H1 (cell line): ENCODE measurements around the gene EVPLL. TPM values are rescaled to one million over a fixed set of nuclear protein-coding genes. Genes with fewer than 3 reads are reported as not detected.
A peak's percentile ranks its signal among the peaks of the same experiment; 100 is the strongest.

ENCODE experiments used
- CTCF ChIA-PET: fragments of 300-600 bp; sonication (Branson Sonifier 250); formaldehyde crosslinking; loops from one replicate; lab custom pipeline; 2021; ENCODE audit not compliant: partially characterized antibody; lab: Charles Lee
- POLR2A ChIA-PET: fragments of 300-600 bp; sonication (Branson Sonifier 250); formaldehyde crosslinking; loops from one replicate; lab custom pipeline; 2021; ENCODE audit warnings: inconsistent platforms; ENCODE audit not compliant: partially characterized antibody; lab: Charles Lee
- DNase-seq, 2 experiments: peaks; one replicate each; pipeline versions ENCODE4 v3.0.0 to v3.0.0-alpha.2; 2010 to 2022; ENCODE audit warnings: low spot score in 2 of 2, low read depth in 1 of 2, mixed read lengths in 1 of 2
- FAIRE-seq: peaks from 2 replicates; lab custom pipeline; 2011; peaks lifted over from hg19 to GRCh38; lab: Jason Lieb, UNC
- H2AFZ ChIP-seq: 2 replicates; pipeline ENCODE4 v1.8.1; 2012; ENCODE audit warnings: low read length, inconsistent platforms
- H2AK5ac ChIP-seq: 2 replicates; pipeline ENCODE4 v1.6.1; 2013; ENCODE audit warnings: low read depth, low read length
- H2BK120ac ChIP-seq: replicated peaks from 2 replicates; pipeline ENCODE3; 2013; ENCODE audit warnings: low read depth, low read length, inconsistent platforms
- H2BK12ac ChIP-seq: 2 replicates; pipeline ENCODE4 v1.6.1; 2013; ENCODE audit warnings: low read depth, low read length
- H2BK15ac ChIP-seq: 2 replicates; pipeline ENCODE4 v1.6.1; 2013; ENCODE audit warnings: low read length
- H2BK20ac ChIP-seq: 2 replicates; pipeline ENCODE4 v1.6.1; 2013; ENCODE audit warnings: low read length
- H2BK5ac ChIP-seq: 2 replicates; pipeline ENCODE4 v1.6.1; 2013; ENCODE audit warnings: low read depth, low read length
- H3K14ac ChIP-seq: 2 replicates; pipeline ENCODE4 v1.6.1; 2013; ENCODE audit warnings: inconsistent platforms; ENCODE audit not compliant: insufficient read length
- H3K18ac ChIP-seq: 2 replicates; pipeline ENCODE4 v1.6.1; 2013; ENCODE audit warnings: low read length; ENCODE audit errors: extremely low read depth
- H3K23ac ChIP-seq: 2 replicates; pipeline ENCODE4 v1.6.1; 2013; ENCODE audit warnings: inconsistent platforms; ENCODE audit not compliant: insufficient read length
- H3K23me2 ChIP-seq: 2 replicates; pipeline ENCODE4 v1.6.1; 2013; ENCODE audit warnings: low read depth, low read length
- H3K27ac ChIP-seq: 2 replicates; pipeline ENCODE4 v1.6.1; 2011; ENCODE audit warnings: low read depth, low read length, inconsistent platforms
- H3K27me3 ChIP-seq, 4 experiments: replicated peaks in 1 of 4; 1 replicate in 1 of 4; 2 replicates in 3 of 4; pipeline versions ENCODE4 v1.6.1 to v1.8.1; 2011 to 2013; ENCODE audit warnings: low read length in 3 of 4, mild to moderate bottlenecking in 3 of 4, inconsistent platforms in 2 of 4, mixed read lengths in 2 of 4, moderate library complexity in 1 of 4; ENCODE audit not compliant: control insufficient read depth in 3 of 4, insufficient read depth in 3 of 4; ENCODE audit errors: extremely low read depth in 1 of 4
- H3K36me3 ChIP-seq, 4 experiments: 2 replicates each; pipeline versions ENCODE4 v1.6.1 to v1.8.1; 2011 to 2013; ENCODE audit warnings: mild to moderate bottlenecking in 4 of 4, low read length in 3 of 4, moderate library complexity in 2 of 4, control low read depth in 1 of 4, inconsistent platforms in 1 of 4; ENCODE audit not compliant: insufficient read depth in 4 of 4, control insufficient read depth in 2 of 4
- H3K4ac ChIP-seq: replicated peaks from 2 replicates; pipeline ENCODE3; 2013; ENCODE audit warnings: low read length, low read depth, mixed read lengths, inconsistent platforms; ENCODE audit not compliant: insufficient read length
- H3K4me1 ChIP-seq, 4 experiments: replicated peaks in 1 of 4; 1 replicate in 1 of 4; 2 replicates in 3 of 4; pipeline versions ENCODE4 v1.6.1 to v1.8.1; 2011 to 2013; ENCODE audit warnings: low read length in 3 of 4, inconsistent platforms in 2 of 4, mixed read lengths in 1 of 4; ENCODE audit not compliant: insufficient read depth in 4 of 4, control insufficient read depth in 3 of 4
- H3K4me2 ChIP-seq, 2 experiments: 2 replicates each; pipeline versions ENCODE4 v1.6.1 to v1.8.1; 2011 to 2013; ENCODE audit warnings: low read depth in 2 of 2, low read length in 2 of 2, control low read depth in 1 of 2, inconsistent platforms in 1 of 2, mild to moderate bottlenecking in 1 of 2; ENCODE audit not compliant: insufficient read depth in 1 of 2
- H3K4me3 ChIP-seq, 4 experiments: fragments of 200-600, 300-600 bp in 1 of 4; sonication (generic), shearing (Covaris generic), sonication (Bioruptor Twin) in 1 of 4; 2 replicates each; pipeline versions ENCODE4 v1.5.1 to v1.8.1; 2011 to 2016; ENCODE audit warnings: low read length in 4 of 4, low read depth in 3 of 4, control low read depth in 2 of 4, inconsistent platforms in 2 of 4, mild to moderate bottlenecking in 2 of 4, mixed read lengths in 1 of 4, moderate library complexity in 1 of 4; ENCODE audit not compliant: insufficient read depth in 2 of 4; ENCODE audit errors: extremely low read depth in 1 of 4
- H3K56ac ChIP-seq: replicated peaks from 2 replicates; pipeline ENCODE3; 2013; ENCODE audit warnings: low read depth, mild to moderate bottlenecking, mixed read lengths, low read length, inconsistent platforms; ENCODE audit not compliant: insufficient read length
- H3K79me1 ChIP-seq: 2 replicates; pipeline ENCODE4 v1.6.1; 2013; ENCODE audit warnings: low read depth, low read length, control low read depth
- H3K79me2 ChIP-seq, 2 experiments: 2 replicates each; pipeline versions ENCODE4 v1.6.1 to v1.8.1; 2012 to 2013; ENCODE audit warnings: low read length in 2 of 2, mild to moderate bottlenecking in 2 of 2, inconsistent platforms in 1 of 2; ENCODE audit not compliant: insufficient read depth in 2 of 2, control insufficient read depth in 1 of 2
- H3K9ac ChIP-seq, 4 experiments: replicated peaks in 1 of 4; 1 replicate in 1 of 4; 2 replicates in 3 of 4; pipeline versions ENCODE4 v1.6.1 to v1.8.1; 2011 to 2013; ENCODE audit warnings: low read depth in 3 of 4, low read length in 3 of 4, control low read depth in 2 of 4, mild to moderate bottlenecking in 2 of 4, moderate library complexity in 2 of 4, inconsistent platforms in 1 of 4; ENCODE audit errors: extremely low read depth in 1 of 4
- H3K9me3 ChIP-seq, 2 experiments: 2 replicates each; pipeline versions ENCODE4 v1.6.1 to v1.8.1; 2012 to 2013; ENCODE audit warnings: mild to moderate bottlenecking in 2 of 2, moderate library complexity in 2 of 2, control low read depth in 1 of 2, inconsistent platforms in 1 of 2, low read depth in 1 of 2, low read length in 1 of 2, mixed read lengths in 1 of 2; ENCODE audit not compliant: insufficient read depth in 2 of 2
- H4K20me1 ChIP-seq, 2 experiments: replicated peaks in 1 of 2; 2 replicates each; pipeline versions ENCODE3 to v1.8.1; 2011 to 2013; ENCODE audit warnings: inconsistent platforms in 2 of 2, low read length in 2 of 2, mild to moderate bottlenecking in 1 of 2; ENCODE audit not compliant: insufficient read depth in 2 of 2, control insufficient read depth in 1 of 2
- H4K5ac ChIP-seq: 2 replicates; pipeline ENCODE4 v1.6.1; 2013; ENCODE audit warnings: low read length, low read depth, mixed read lengths, inconsistent platforms; ENCODE audit not compliant: insufficient read length
- H4K8ac ChIP-seq: 2 replicates; pipeline ENCODE4 v1.8.0; 2013; ENCODE audit warnings: mild to moderate bottlenecking, moderate library complexity, low read length, inconsistent platforms; ENCODE audit not compliant: insufficient read depth; ENCODE audit errors: extremely low read depth
- H4K91ac ChIP-seq: replicated peaks from 2 replicates; pipeline ENCODE3; 2013; ENCODE audit warnings: low read length, mixed read lengths, inconsistent platforms; ENCODE audit not compliant: insufficient read length
- CHD1 ChIP-seq: IDR thresholded peaks from 2 replicates; pipeline ENCODE4 v1.6.1; 2012; ENCODE audit warnings: low read depth, low read length, improper control_type of control experiment
- GABPA ChIP-seq: IDR thresholded peaks from 2 replicates; pipeline ENCODE4 v1.6.1; 2011; ENCODE audit warnings: mild to moderate bottlenecking, low read length, moderate library complexity, borderline replicate concordance; ENCODE audit not compliant: insufficient read depth
- GTF2F1 ChIP-seq: IDR thresholded peaks from 2 replicates; pipeline ENCODE4 v1.6.1; 2012; ENCODE audit warnings: low read depth, low read length, improper control_type of control experiment, borderline replicate concordance
- JUND ChIP-seq: IDR thresholded peaks from 2 replicates; pipeline ENCODE4 v1.6.1; 2011; ENCODE audit warnings: mild to moderate bottlenecking, improper control_type of control experiment, low read length
- KDM4A ChIP-seq: IDR thresholded peaks from one replicate; pipeline ENCODE4 v1.7.1; 2012; ENCODE audit warnings: low read depth, mild to moderate bottlenecking, moderate library complexity, low read length, inconsistent platforms; ENCODE audit not compliant: severe bottlenecking
- POLR2AphosphoS5 ChIP-seq: IDR thresholded peaks from 2 replicates; pipeline ENCODE4 v1.6.1; 2011; ENCODE audit warnings: low read depth, low read length
- RBBP5 ChIP-seq: IDR thresholded peaks from 2 replicates; pipeline ENCODE4 v1.7.1; 2012; ENCODE audit warnings: low read depth, mild to moderate bottlenecking, inconsistent platforms, low read length, moderate library complexity, borderline replicate concordance
- SP1 ChIP-seq: IDR thresholded peaks from 2 replicates; pipeline ENCODE4 v1.6.1; 2011; ENCODE audit warnings: low read depth, low read length
- ZNF274 ChIP-seq: IDR thresholded peaks from 2 replicates; pipeline ENCODE4 v1.7.0; 2012; ENCODE audit warnings: low read length, borderline replicate concordance; ENCODE audit errors: extremely low read depth
- WGBS, 2 experiments: shearing (Covaris generic) in 1 of 2; methylation state at CpG; one replicate each; pipeline versions ENCODE4 v1.1.6 to v1.1.7; 2013 to 2015; ENCODE audit warnings: low lambda C conversion rate in 2 of 2, mixed read lengths in 2 of 2, inconsistent platforms in 1 of 2, low coverage in 1 of 2, missing lambda C conversion rate in 1 of 2; ENCODE audit not compliant: insufficient replicate concordance in 2 of 2, insufficient coverage in 1 of 2, insufficient read length in 1 of 2; ENCODE audit errors: extremely low coverage in 1 of 2, missing lambda C conversion rate in 1 of 2; 5-methylcytosine and 5-hydroxymethylcytosine counted together
- polyA plus RNA-seq, 7 experiments: library from polyadenylated mRNA; depleted of rRNA in 3 of 7; stranded (reverse) in 5 of 7; unstranded in 2 of 7; fragments of >200 nt in 5 of 7; fragments of 200-250 nt in 2 of 7; gene quantifications; 1 replicate in 5 of 7; 2 replicates in 1 of 7; 4 replicates in 1 of 7; pipeline versions ENCODE4 v1.2.1 to v1.2.3, GENCODE V29; 2011 to 2013; ENCODE audit warnings: missing spikeins in 2 of 7, mixed read lengths in 2 of 7
- total RNA-seq: library from RNA; stranded (reverse); fragmentation: NEBNext Ultra II Directional; extraction: Animal tissue kit (Norgen Biotek cat#: 25700); gene quantifications from 2 replicates; pipeline ENCODE4 v1.2.1, GENCODE V29; 2021
- TF ChIP-seq, protein P1 (sequence below), 3 experiments: IDR thresholded peaks; 1 replicate in 2 of 3; 2 replicates in 1 of 3; pipeline versions ENCODE4 v1.5.1 to v1.6.1; 2011; ENCODE audit warnings: low read length in 3 of 3, mild to moderate bottlenecking in 3 of 3, inconsistent platforms in 2 of 3, low read depth in 1 of 3, moderate library complexity in 1 of 3; ENCODE audit not compliant: insufficient read depth in 1 of 3; ENCODE audit errors: control extremely low read depth in 1 of 3

The EVPLL gene
- total and polyA plus RNA-seq, 2 of the 8 experiments (the other 6 are each of a cell fraction or from before 2014, with no cell fraction given) = 0.06 TPM; not detected in 1

DNA sequence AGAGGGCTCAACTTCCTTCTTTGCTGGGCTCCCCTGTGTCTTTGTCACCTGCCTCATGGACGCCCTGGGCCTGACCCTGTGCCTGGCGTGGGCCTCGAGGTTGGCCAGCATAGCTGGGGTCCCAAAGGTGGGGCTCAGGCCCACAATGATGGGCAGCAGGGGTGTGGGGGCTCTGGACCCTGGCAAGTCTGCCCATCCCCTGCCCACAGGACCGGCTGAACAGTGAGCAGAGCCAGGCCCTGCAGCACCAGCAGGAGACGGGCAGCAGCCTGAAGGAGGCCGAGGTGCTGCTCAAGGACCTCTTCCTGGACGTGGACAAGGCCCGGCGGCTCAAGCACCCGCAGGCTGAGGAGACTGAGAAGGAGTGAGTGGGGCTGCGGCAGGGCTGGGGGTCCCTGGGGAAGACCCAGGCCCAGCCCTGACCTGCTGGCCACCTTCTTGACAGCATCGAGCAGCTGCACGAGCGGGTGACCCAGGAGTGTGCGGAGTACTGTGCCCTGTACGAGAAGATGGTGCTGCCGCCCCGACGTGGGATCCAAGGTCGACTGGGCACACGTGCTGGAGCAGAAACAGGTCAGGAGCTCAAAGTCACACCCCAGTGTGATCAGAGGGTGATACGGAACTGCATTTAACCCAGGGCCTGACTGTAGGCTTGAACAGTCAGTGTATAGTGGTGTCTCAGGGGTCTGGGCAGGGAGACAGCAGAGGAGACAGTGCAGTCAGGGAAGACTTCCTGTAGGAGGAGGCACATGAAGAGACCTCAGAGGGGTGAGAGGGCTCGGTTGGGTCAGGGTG is 3.8 kb downstream of the EVPLL start:
- no peak overlapping the region for H3K4ac ChIP-seq
- H2BK20ac ChIP-seq = no peak overlapping the region
- H2BK15ac ChIP-seq = no peak overlapping the region
- H3K9ac ChIP-seq = no peak overlapping the region
- H3K56ac ChIP-seq = no peak overlapping the region
- no peak overlapping the region for H3K14ac ChIP-seq
- peaks cover 0 to 8% (median 2%) of the 10 kb centered on the region in 4 experiments; a peak in 2 of 7 replicates for H3K4me1 ChIP-seq
- no peak overlapping the region for H4K5ac ChIP-seq
- no peaks in the 10 kb centered on the region for H3K27me3 ChIP-seq
- POLR2A ChIA-PET = interaction anchor here (0.9 to 1.2 kb wide), 2 partner anchors 34 to 53 kb away, joined by 3 read pairs; no protein-coding TSS in a partner anchor
- H2BK5ac ChIP-seq = no peak overlapping the region
- H3K79me2 ChIP-seq = no peaks in the 10 kb centered on the region
- H3K36me3 ChIP-seq = no peaks in the 10 kb centered on the region
- H2BK12ac ChIP-seq = 0 out of 2 replicates have a peak overlapping the region, but pooled peaks have one; percentile 2
- no peak overlapping the region for H3K27ac ChIP-seq
- no peaks in the 10 kb centered on the region for H3K79me1 ChIP-seq
- H3K4me3 ChIP-seq = no peak overlapping the region
- H4K20me1 ChIP-seq = no peaks in the 10 kb centered on the region
- no peaks in the 10 kb centered on the region for H3K23me2 ChIP-seq
- H4K8ac ChIP-seq = no peak overlapping the region
- H2BK120ac ChIP-seq = no peak overlapping the region
- no peaks in the 10 kb centered on the region for H3K9me3 ChIP-seq
- H3K18ac ChIP-seq = no peak overlapping the region
- CTCF ChIA-PET = interaction anchor here (0.8 kb wide), 1 partner anchor 47 kb away, joined by 3 read pairs; no protein-coding TSS in a partner anchor
- H3K23ac ChIP-seq = no peak overlapping the region
- H2AK5ac ChIP-seq = no peak overlapping the region
- no peak overlapping the region for H3K4me2 ChIP-seq
- no peak overlapping the region for H2AFZ ChIP-seq
- no peak for DNase-seq
- no peak for FAIRE-seq
- WGBS, 2 experiments = 96% methylated on average over 19 of the region's 23 CpGs; no CpG with 5 or more reads in 1 of the 2 experiments
- H4K91ac ChIP-seq = no peak overlapping the region
- TF ChIP-seq KDM4A (no peak), SP1 (no peak), JUND (no peak), RBBP5 (no peak), GABPA (no peak), GTF2F1 (no peak), POLR2AphosphoS5 (no peak), ZNF274 (no peak), CHD1 (no peak)
- TF ChIP-seq, protein P1, sequence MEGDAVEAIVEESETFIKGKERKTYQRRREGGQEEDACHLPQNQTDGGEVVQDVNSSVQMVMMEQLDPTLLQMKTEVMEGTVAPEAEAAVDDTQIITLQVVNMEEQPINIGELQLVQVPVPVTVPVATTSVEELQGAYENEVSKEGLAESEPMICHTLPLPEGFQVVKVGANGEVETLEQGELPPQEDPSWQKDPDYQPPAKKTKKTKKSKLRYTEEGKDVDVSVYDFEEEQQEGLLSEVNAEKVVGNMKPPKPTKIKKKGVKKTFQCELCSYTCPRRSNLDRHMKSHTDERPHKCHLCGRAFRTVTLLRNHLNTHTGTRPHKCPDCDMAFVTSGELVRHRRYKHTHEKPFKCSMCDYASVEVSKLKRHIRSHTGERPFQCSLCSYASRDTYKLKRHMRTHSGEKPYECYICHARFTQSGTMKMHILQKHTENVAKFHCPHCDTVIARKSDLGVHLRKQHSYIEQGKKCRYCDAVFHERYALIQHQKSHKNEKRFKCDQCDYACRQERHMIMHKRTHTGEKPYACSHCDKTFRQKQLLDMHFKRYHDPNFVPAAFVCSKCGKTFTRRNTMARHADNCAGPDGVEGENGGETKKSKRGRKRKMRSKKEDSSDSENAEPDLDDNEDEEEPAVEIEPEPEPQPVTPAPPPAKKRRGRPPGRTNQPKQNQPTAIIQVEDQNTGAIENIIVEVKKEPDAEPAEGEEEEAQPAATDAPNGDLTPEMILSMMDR (IDR thresholded peaks at IDR 0.05; ENCODE audit: control extremely low read depth in 1 of 3, insufficient read depth in 1 of 3, low read depth in 1 of 3, low read length in 3 of 3) = no peak
